ENCODE data around the gene CFAP57.

The CFAP57 gene

GRCh38 chr1:43276673-43277072 lies 104.5 kb downstream of the CFAP57 start:
- no peak for DNase-seq (ENCODE audit: low read depth, low spot score)

- DNase-seq (ENCODE audit: low read depth, low spot score) = no peak
Measured at GRCh38 chr1:43277116-43277876, 105.2 kb downstream of the CFAP57 start.

- DNase-seq (ENCODE audit: low read depth, low spot score) = no peak
Measured at GRCh38 chr1:43279161-43279560, 107.0 kb downstream of the CFAP57 start.

- DNase-seq (ENCODE audit: low read depth, low spot score) = no peak
Measured at GRCh38 chr1:43279666-43280065, 107.5 kb downstream of the CFAP57 start.

GRCh38 chr1:43280692-43281091 lies 108.6 kb downstream of the CFAP57 start:
- no peak for DNase-seq (ENCODE audit: low read depth, low spot score)

- DNase-seq (ENCODE audit: low read depth, low spot score) = no peak
Measured at GRCh38 chr1:43282220-43283195, 110.4 kb downstream of the CFAP57 start.

GRCh38 chr1:43284065-43284464 lies 111.9 kb downstream of the CFAP57 start:
- DNase-seq (ENCODE audit: low read depth, low spot score) = no peak

GRCh38 chr1:43284546-43285110 lies 112.5 kb downstream of the CFAP57 start:
- no peak for DNase-seq (ENCODE audit: low read depth, low spot score)

GRCh38 chr1:43285269-43285990 lies 113.3 kb downstream of the CFAP57 start, which contains the start of gene C1orf210:
Gene C1orf210 (minus strand): TSS chr1:43285581. CDS start chr1:43283270, 2,311 bp downstream.
- peak; percentile 83 for DNase-seq (ENCODE audit: low read depth, low spot score)

GRCh38 chr1:43286115-43286514 lies 114.0 kb downstream of the CFAP57 start:
- no peak for DNase-seq (ENCODE audit: low read depth, low spot score)

GRCh38 chr1:43286533-43286932 lies 114.4 kb downstream of the CFAP57 start:
- DNase-seq (ENCODE audit: low read depth, low spot score) = no peak

GRCh38 chr1:43288058-43288784 lies 116.1 kb downstream of the CFAP57 start:
- no peak for DNase-seq (ENCODE audit: low read depth, low spot score)

- DNase-seq (ENCODE audit: low read depth, low spot score) = no peak
Measured at GRCh38 chr1:43288785-43289706, 116.9 kb downstream of the CFAP57 start.

GRCh38 chr1:43292216-43292615 lies 120.1 kb downstream of the CFAP57 start:
- no peak for DNase-seq (ENCODE audit: low read depth, low spot score)

- DNase-seq (ENCODE audit: low read depth, low spot score) = no peak
Measured at GRCh38 chr1:43292679-43293078, 120.5 kb downstream of the CFAP57 start.

GRCh38 chr1:43293176-43293575 lies 121.0 kb downstream of the CFAP57 start:
- no peak for DNase-seq (ENCODE audit: low read depth, low spot score)

- no peak for DNase-seq (ENCODE audit: low read depth, low spot score)
Measured at GRCh38 chr1:43293896-43294760, 122.0 kb downstream of the CFAP57 start.

- no peak for DNase-seq (ENCODE audit: low read depth, low spot score)
Measured at GRCh38 chr1:43294761-43295160, 122.6 kb downstream of the CFAP57 start.

- DNase-seq (ENCODE audit: low read depth, low spot score) = no peak
Measured at GRCh38 chr1:43296207-43296606, 124.1 kb downstream of the CFAP57 start.
